KOPT-K1 (cell line): ENCODE data around the gene JADE1.

Experiments
- H3K27ac ChIP-seq: fragments of 200-600 bp; sonication (generic); 2 replicates; pipeline ENCODE4 v1.5.1; 2016; ENCODE audit warnings: antibody characterized with exemption, mild to moderate bottlenecking, low read depth, low read length; ENCODE audit not compliant: poor library complexity, severe bottlenecking
- H3K36me3 ChIP-seq: fragments of 200-600 bp; sonication (generic); 2 replicates; pipeline ENCODE4 v1.5.1; 2017; ENCODE audit warnings: antibody characterized with exemption, mild to moderate bottlenecking, low read length, moderate library complexity; ENCODE audit not compliant: insufficient read depth
- H3K9me3 ChIP-seq: fragments of 200-600 bp; sonication (generic); 2 replicates; pipeline ENCODE4 v1.5.1; 2017; ENCODE audit warnings: antibody characterized with exemption, low read length, mild to moderate bottlenecking; ENCODE audit not compliant: insufficient read depth, poor library complexity, severe bottlenecking

Gene JADE1

DNA sequence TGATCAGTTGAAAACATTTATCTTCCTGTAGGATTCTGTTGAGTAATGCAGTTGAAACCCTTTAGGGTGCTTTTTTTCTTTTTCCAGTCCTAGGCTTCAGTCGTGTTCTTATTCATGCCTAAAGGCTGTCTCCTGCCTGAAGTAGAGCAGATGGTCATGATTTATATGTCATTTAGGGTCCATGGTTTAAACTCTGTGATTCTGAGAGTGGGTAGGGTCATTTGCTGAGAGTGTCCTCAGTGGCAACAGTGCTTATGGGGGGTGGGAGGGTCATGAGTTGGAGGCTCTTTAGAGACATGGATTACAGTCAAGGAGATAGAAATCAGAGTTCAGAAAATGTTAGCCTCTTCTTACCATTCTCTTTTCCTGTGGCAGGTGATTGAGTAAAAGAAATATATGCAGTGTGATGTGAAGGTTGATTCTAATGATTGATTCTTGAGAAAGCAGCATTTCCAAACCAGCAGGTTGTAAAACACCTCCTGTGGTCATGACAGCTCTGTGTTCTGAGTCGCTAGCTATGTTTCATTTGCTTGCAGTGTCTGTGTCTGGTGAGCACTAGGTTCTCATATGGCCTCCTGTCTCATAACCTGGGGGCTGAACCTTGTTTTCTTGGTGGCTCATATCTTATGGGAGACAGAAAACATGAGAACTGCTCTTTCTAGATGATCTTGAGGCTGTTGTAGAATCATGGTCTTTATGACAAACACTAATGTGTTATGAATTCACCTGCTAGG lies 60.4 kb downstream of the JADE1 start:
- Histone ChIP-seq H3K27ac (no peak overlapping the region), H3K9me3 (no peaks in the 10 kb centered on the region), H3K36me3 (peaks cover 99% of the 10 kb centered on the region)

- peaks cover 98% of the 10 kb centered on the region for H3K36me3 ChIP-seq
- no peaks in the 10 kb centered on the region for H3K9me3 ChIP-seq
- no peak overlapping the region for H3K27ac ChIP-seq
Observed at GRCh38 chr4:128871948-128872347, 62.4 kb downstream of the JADE1 start.

- H3K27ac ChIP-seq: no peak overlapping the region
- H3K36me3 ChIP-seq: peaks cover 56% of the 10 kb centered on the region
- H3K9me3 ChIP-seq: no peaks in the 10 kb centered on the region
Observed at GRCh38 chr4:128876200-128876599, 66.7 kb downstream of the JADE1 start.

DNA sequence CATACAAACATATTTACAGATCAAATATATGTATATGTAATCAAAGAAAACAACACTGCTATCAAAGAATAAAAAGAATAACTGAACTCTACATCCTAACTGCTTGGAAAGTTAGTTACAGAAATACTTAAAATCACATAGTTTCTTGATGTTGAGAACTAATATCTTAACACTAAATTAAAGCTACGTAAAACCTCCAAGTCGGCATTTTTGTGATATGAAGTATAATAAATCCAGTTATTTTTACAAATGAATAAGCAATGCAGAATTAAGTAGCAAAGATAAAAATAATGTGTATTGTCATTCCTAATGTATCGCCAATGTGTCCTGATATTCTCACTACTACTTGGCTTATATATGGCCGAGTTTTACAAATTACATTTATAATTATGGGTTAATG lies 68.4 kb downstream of the JADE1 start:
- H3K27ac ChIP-seq: no peak overlapping the region

DNA sequence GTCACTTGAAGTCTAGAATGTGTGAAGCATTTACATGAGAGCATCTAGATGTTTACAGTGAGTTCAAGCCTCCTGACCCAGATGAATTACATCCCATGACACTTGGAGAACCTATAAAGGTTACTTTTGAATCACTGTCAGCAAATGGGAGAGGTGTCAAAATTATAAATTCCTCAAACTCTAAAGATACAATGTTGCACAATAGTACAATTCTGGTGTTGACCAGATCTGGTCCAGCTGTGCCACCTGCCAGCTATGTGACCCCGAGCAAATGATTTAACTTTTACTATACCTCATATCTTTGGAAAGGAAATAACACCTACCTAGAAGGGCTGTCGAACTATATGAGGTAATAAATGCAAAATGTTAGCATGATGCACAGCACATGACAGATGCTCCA lies 69.8 kb downstream of the JADE1 start:
- peaks cover 36% of the 10 kb centered on the region for H3K36me3 ChIP-seq
- no peaks in the 10 kb centered on the region for H3K9me3 ChIP-seq
- H3K27ac ChIP-seq: no peak overlapping the region

More for the DNA sequence above, 68.4 kb downstream of the JADE1 start:
- Histone ChIP-seq H3K36me3 (peaks cover 46% of the 10 kb centered on the region), H3K9me3 (no peaks in the 10 kb centered on the region)

GRCh38 chr4:128879971-128880370 lies 70.5 kb downstream of the JADE1 start:
- Histone ChIP-seq H3K36me3 (peaks cover 30% of the 10 kb centered on the region), H3K27ac (no peak overlapping the region)

DNA sequence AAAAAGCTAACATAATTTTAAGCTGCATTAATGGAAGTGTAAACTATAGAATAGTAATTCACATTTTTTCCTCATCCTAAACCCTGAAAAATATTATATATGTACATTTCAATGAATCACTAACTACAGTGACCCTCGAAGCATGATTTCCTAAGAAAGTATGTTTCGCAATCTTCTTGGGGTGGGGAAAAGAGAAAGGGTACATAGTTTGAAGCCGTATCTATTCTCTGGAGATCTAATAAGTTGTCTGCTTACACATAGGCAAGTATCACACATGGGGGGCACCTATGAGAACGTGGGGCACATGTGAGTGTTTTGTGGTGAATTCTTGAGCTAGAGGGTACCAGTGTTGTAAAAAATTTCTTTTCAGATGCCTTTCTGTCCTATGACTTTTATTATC lies 71.2 kb downstream of the JADE1 start:
- no peaks in the 10 kb centered on the region for H3K9me3 ChIP-seq
- peaks cover 24% of the 10 kb centered on the region for H3K36me3 ChIP-seq

More at GRCh38 chr4:128879971-128880370, 70.5 kb downstream of the JADE1 start:
- H3K9me3 ChIP-seq: no peaks in the 10 kb centered on the region

GRCh38 chr4:128904821-128905220 lies 95.3 kb downstream of the JADE1 start:
- Histone ChIP-seq H3K27ac (no peak overlapping the region), H3K9me3 (no peaks in the 10 kb centered on the region), H3K36me3 (no peaks in the 10 kb centered on the region)

More for the DNA sequence above, 71.2 kb downstream of the JADE1 start:
- no peak overlapping the region for H3K27ac ChIP-seq

- no peak overlapping the region for H3K27ac ChIP-seq
Observed at GRCh38 chr4:128906581-128906980, 97.1 kb downstream of the JADE1 start.

GRCh38 chr4:128907981-128908380 lies 98.5 kb downstream of the JADE1 start:
- Histone ChIP-seq H3K36me3 (no peaks in the 10 kb centered on the region), H3K27ac (no peak overlapping the region), H3K9me3 (no peaks in the 10 kb centered on the region)

More at GRCh38 chr4:128906581-128906980, 97.1 kb downstream of the JADE1 start:
- H3K36me3 ChIP-seq: no peaks in the 10 kb centered on the region
- no peaks in the 10 kb centered on the region for H3K9me3 ChIP-seq

- H3K9me3 ChIP-seq: no peaks in the 10 kb centered on the region
- H3K36me3 ChIP-seq: no peaks in the 10 kb centered on the region
- no peak overlapping the region for H3K27ac ChIP-seq
Observed at GRCh38 chr4:128908735-128909134, 99.2 kb downstream of the JADE1 start.

DNA sequence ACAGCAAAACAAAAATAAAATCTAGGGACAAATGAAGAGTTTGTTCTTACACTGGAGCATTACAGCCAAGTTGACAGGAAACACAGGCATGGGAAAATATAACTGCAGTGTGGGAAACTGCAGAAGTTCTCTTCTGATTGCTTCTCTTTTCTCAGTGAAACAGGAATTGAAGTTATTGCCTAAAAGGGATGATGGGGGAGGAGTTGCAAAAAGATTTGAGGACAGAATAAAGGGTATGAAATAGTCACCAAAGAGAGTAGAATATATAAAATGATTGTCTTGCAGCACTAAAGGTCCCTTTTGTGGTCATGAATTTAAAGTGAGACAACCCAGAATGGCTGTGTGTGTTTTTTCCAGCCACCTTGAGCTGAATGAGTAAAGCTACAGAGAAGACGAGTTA lies 103.7 kb downstream of the JADE1 start:
- Histone ChIP-seq H3K9me3 (no peaks in the 10 kb centered on the region), H3K27ac (no peak overlapping the region)

GRCh38 chr4:128915544-128915943 lies 106.0 kb downstream of the JADE1 start:
- no peak overlapping the region for H3K27ac ChIP-seq
- H3K36me3 ChIP-seq: no peaks in the 10 kb centered on the region
- H3K9me3 ChIP-seq: no peaks in the 10 kb centered on the region

More for the DNA sequence above, 103.7 kb downstream of the JADE1 start:
- H3K36me3 ChIP-seq: no peaks in the 10 kb centered on the region

DNA sequence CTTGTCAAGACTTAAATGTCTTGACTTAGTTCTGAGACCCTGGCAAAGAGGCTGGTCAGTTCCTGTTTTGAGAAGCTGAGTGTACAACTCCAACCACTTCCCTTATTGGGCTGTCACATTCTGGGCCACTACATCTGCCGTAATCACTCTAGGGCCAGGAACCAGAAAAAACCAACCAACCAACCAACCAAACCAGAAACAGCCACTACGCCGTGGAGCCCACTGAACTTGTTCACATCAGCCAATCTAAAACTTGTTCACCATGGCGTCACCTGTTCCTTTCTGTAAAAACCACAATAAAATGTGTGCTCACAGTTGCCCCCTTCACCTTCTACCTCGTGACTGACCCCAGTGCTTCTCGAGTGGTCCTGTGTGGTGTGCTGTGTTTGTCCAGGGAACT lies 107.3 kb downstream of the JADE1 start:
- Histone ChIP-seq H3K9me3 (no peaks in the 10 kb centered on the region), H3K36me3 (no peaks in the 10 kb centered on the region), H3K27ac (no peak overlapping the region)

DNA sequence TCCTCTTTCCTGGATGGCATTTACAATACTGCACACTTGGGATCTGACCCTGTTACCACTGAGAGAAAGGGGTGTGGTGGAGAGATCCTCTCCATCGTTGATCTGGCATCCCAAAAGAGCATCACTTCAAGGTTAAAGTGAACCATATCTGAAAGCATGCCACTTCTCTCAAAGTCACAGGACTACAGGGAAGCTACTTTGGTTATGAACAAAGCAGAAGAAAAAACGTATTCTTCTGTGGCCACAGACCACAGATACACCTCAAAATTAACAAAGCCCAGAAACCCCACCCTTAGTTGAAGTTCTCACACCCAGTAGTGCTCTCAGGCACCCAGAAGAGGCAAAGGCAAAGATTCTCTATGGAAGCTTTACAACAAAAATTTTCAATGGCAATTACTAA lies 108.3 kb downstream of the JADE1 start:
- H3K36me3 ChIP-seq: no peaks in the 10 kb centered on the region
- H3K9me3 ChIP-seq: no peaks in the 10 kb centered on the region
- no peak overlapping the region for H3K27ac ChIP-seq

- Histone ChIP-seq H3K36me3 (peaks cover 17% of the 10 kb centered on the region), H3K27ac (no peak overlapping the region), H3K9me3 (peaks cover 19% of the 10 kb centered on the region)
Observed at GRCh38 chr4:128921954-128922353, 112.5 kb downstream of the JADE1 start.
